ENCODE results near the gene AGTRAP. TPM values are rescaled to one million over a fixed set of nuclear protein-coding genes. Genes with fewer than 3 reads are reported as not detected.

The AGTRAP gene
- total RNA-seq, 1 donor from 2014 or later, result 38.6 TPM

- no peak for DNase-seq (ENCODE audit: extremely low spot score, unreplicated experiment)
- no peak overlapping the region for H3K27ac Mint-ChIP-seq
- H3K4me1 Mint-ChIP-seq (ENCODE audit: unreplicated experiment), result no peaks in the 10 kb centered on the region
- H3K27me3 Mint-ChIP-seq, result no peaks in the 10 kb centered on the region
- no peaks in the 10 kb centered on the region for H3K9me3 Mint-ChIP-seq
- H3K36me3 Mint-ChIP-seq, result no peaks in the 10 kb centered on the region
- H3K4me3 Mint-ChIP-seq, result no peak overlapping the region
- TF ChIP-seq CTCF (conservative IDR thresholded peaks at IDR 0.05), result no peak
These were observed 46.3 kb downstream of the AGTRAP start for GRCh38 chr1:11782127-11782708.

GRCh38 chr1:11783556-11783955 is 47.6 kb downstream of the AGTRAP start:
- no peaks in the 10 kb centered on the region for H3K27me3 Mint-ChIP-seq
- no peak overlapping the region for H3K4me3 Mint-ChIP-seq
- H3K9me3 Mint-ChIP-seq, result no peaks in the 10 kb centered on the region
- no peak for TF ChIP-seq CTCF (conservative IDR thresholded peaks at IDR 0.05)
- DNase-seq (ENCODE audit: extremely low spot score, unreplicated experiment), result no peak
- H3K4me1 Mint-ChIP-seq (ENCODE audit: unreplicated experiment), result no peaks in the 10 kb centered on the region
- H3K27ac Mint-ChIP-seq, result no peak overlapping the region
- no peaks in the 10 kb centered on the region for H3K36me3 Mint-ChIP-seq

GRCh38 chr1:11784256-11784992 is 48.5 kb downstream of the AGTRAP start:
- no peak for TF ChIP-seq CTCF (conservative IDR thresholded peaks at IDR 0.05)
- Mint-ChIP-seq H3K4me1 (ENCODE audit: unreplicated experiment) (no peaks in the 10 kb centered on the region), H3K27me3 (no peaks in the 10 kb centered on the region), H3K9me3 (no peaks in the 10 kb centered on the region), H3K4me3 (no peak overlapping the region), H3K27ac (no peak overlapping the region), H3K36me3 (no peaks in the 10 kb centered on the region)
- no peak for DNase-seq (ENCODE audit: extremely low spot score, unreplicated experiment)

- TF ChIP-seq CTCF (conservative IDR thresholded peaks at IDR 0.05), result peak; percentile 92
- no peak overlapping the region for H3K4me3 Mint-ChIP-seq
- no peak for DNase-seq (ENCODE audit: extremely low spot score, unreplicated experiment)
- no peaks in the 10 kb centered on the region for H3K4me1 Mint-ChIP-seq (ENCODE audit: unreplicated experiment)
- no peaks in the 10 kb centered on the region for H3K9me3 Mint-ChIP-seq
- no peak overlapping the region for H3K27ac Mint-ChIP-seq
- H3K27me3 Mint-ChIP-seq, result no peaks in the 10 kb centered on the region
- H3K36me3 Mint-ChIP-seq, result no peaks in the 10 kb centered on the region
These were observed 49.2 kb downstream of the AGTRAP start for GRCh38 chr1:11784993-11785769.

GRCh38 chr1:11786168-11786567 is 50.2 kb downstream of the AGTRAP start:
- no peak for DNase-seq (ENCODE audit: extremely low spot score, unreplicated experiment)
- no peak overlapping the region for H3K4me3 Mint-ChIP-seq
- H3K27ac Mint-ChIP-seq, result peak overlapping the region; percentile 79
- H3K4me1 Mint-ChIP-seq (ENCODE audit: unreplicated experiment), result no peaks in the 10 kb centered on the region
- no peak for TF ChIP-seq CTCF (conservative IDR thresholded peaks at IDR 0.05)
- H3K9me3 Mint-ChIP-seq, result no peaks in the 10 kb centered on the region
- H3K36me3 Mint-ChIP-seq, result peaks cover 3% of the 10 kb centered on the region
- no peaks in the 10 kb centered on the region for H3K27me3 Mint-ChIP-seq

All from type B pancreatic cell (in vitro differentiated cells).